ENCODE results near the gene FAT1.

FAT1 gene, protein sequence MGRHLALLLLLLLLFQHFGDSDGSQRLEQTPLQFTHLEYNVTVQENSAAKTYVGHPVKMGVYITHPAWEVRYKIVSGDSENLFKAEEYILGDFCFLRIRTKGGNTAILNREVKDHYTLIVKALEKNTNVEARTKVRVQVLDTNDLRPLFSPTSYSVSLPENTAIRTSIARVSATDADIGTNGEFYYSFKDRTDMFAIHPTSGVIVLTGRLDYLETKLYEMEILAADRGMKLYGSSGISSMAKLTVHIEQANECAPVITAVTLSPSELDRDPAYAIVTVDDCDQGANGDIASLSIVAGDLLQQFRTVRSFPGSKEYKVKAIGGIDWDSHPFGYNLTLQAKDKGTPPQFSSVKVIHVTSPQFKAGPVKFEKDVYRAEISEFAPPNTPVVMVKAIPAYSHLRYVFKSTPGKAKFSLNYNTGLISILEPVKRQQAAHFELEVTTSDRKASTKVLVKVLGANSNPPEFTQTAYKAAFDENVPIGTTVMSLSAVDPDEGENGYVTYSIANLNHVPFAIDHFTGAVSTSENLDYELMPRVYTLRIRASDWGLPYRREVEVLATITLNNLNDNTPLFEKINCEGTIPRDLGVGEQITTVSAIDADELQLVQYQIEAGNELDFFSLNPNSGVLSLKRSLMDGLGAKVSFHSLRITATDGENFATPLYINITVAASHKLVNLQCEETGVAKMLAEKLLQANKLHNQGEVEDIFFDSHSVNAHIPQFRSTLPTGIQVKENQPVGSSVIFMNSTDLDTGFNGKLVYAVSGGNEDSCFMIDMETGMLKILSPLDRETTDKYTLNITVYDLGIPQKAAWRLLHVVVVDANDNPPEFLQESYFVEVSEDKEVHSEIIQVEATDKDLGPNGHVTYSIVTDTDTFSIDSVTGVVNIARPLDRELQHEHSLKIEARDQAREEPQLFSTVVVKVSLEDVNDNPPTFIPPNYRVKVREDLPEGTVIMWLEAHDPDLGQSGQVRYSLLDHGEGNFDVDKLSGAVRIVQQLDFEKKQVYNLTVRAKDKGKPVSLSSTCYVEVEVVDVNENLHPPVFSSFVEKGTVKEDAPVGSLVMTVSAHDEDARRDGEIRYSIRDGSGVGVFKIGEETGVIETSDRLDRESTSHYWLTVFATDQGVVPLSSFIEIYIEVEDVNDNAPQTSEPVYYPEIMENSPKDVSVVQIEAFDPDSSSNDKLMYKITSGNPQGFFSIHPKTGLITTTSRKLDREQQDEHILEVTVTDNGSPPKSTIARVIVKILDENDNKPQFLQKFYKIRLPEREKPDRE (N-terminal part only)

GRCh38 chr4:186723292-186724057, at the start of gene FAT1:
FAT1 (minus strand) TSS chr4:186723856; CDS start chr4:186709827, 14,029 bp downstream.
- DNase-seq (ENCODE audit: low read depth): peak; percentile 45
- in situ Hi-C loops (cut with HindIII; ENCODE audit: low sequenced_read_pairs): no loop called here
- TF ChIP-seq CTCF (IDR thresholded peaks at IDR 0.05; ENCODE audit: low read depth, low read length, missing control alignments): no peak
- H3K4me3 ChIP-seq (ENCODE audit: low read depth, low read length): peak within 1 kb of the TSS; percentile 97

DNA sequence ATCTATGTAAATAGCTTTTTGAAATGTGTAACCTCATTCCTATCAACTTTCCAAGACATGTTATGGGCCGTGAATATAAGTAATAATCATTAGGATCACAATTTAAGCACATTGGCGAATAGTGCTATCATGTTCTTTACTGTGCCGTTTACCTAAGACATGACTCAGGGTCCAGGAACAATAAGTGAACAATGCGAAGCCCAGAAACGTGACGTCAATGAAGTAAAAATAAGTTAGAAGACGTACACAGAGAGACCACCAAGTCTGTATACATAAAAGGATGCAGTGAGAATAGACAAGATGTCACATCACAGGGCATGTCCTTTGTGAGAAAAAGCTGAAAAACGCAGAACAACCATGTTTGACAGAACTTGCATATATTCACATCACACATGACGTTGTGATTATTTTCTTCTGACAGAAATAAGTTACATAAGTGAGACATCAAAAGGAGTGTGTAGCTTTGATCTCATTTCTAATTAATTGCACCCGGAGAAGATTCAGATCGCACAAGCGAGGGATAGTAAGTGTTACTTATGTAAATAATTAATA, 49.4 kb upstream of the FAT1 start:
- no peak for TF ChIP-seq CTCF (IDR thresholded peaks at IDR 0.05; ENCODE audit: low read depth, low read length, missing control alignments)
- DNase-seq (ENCODE audit: low read depth): no peak
- no peak overlapping the region for H3K4me3 ChIP-seq (ENCODE audit: low read depth, low read length)
- in situ Hi-C loops (cut with HindIII; ENCODE audit: low sequenced_read_pairs): no loop called here

- TF ChIP-seq CTCF (IDR thresholded peaks at IDR 0.05; ENCODE audit: low read depth, low read length, missing control alignments): no peak
- H3K4me3 ChIP-seq (ENCODE audit: low read depth, low read length): no peak overlapping the region
- in situ Hi-C loops (cut with HindIII; ENCODE audit: low sequenced_read_pairs): no loop called here
- DNase-seq (ENCODE audit: low read depth): no peak
Measured at GRCh38 chr4:186771624-186772023, 48.0 kb upstream of the FAT1 start.

DNA sequence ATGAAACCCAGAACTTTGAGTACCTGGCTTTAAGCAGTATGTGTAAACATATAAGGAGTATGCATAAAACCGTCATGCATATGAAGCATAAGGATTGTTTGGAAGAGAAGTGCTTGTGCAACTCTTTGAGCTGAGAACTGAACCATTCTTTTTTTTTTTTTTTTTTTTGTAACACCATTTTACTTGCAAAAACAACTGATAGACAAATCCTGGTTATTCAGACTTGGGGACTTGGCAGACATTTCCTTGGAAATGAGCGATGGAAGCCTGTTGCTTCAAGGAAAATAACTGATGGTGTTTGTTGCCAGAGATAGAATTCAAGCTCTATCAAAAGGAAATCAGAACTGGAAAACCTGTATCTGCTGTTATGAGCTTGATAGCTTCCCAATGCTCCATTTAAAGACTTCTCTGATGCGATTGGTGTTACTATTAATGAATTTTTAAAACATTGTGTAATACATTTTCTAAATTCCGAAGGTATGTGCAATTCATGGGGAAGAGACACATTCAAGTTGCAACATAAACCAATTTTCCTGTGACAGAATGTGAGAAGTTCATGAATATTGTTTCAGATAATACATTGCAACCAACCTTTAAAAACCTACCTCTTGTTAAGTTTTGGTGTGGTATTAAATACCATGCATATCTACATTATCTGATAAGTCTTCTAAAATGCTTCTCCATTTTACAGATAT, 47.0 kb upstream of the FAT1 start:
- H3K4me3 ChIP-seq (ENCODE audit: low read depth, low read length): no peak overlapping the region
- no peak for DNase-seq (ENCODE audit: low read depth)
- in situ Hi-C loops (cut with HindIII; ENCODE audit: low sequenced_read_pairs): no loop called here
- no peak for TF ChIP-seq CTCF (IDR thresholded peaks at IDR 0.05; ENCODE audit: low read depth, low read length, missing control alignments)

DNA sequence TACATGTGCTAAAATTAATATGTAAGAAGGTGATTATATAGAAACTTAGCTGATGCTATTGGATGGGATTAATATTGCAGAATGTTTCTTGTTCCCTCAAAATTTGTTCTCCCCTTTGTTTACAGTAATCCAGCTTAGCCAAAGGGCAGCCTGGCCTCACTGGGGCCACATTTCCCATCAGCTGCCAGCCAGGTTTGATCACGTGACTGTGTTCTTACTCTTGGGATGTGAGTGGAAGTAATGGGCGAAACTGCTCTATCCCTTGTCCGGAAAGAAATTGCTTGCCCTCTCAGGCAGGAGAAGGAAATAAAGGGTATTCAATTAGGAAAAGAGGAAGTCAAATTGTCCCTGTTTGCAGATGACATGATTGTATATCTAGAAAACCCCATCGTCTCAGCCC, 44.1 kb upstream of the FAT1 start:
- in situ Hi-C loops (cut with HindIII; ENCODE audit: low sequenced_read_pairs): no loop called here

More for the DNA sequence above, 44.1 kb upstream of the FAT1 start:
- TF ChIP-seq CTCF (IDR thresholded peaks at IDR 0.05; ENCODE audit: low read depth, low read length, missing control alignments): no peak
- DNase-seq (ENCODE audit: low read depth): no peak
- no peak overlapping the region for H3K4me3 ChIP-seq (ENCODE audit: low read depth, low read length)

All from astrocyte of the cerebellum (primary cell).